Sigmoid colon (tissue), 4 donors: Measurements from ENCODE around the gene CPLX4.

ENCODE experiments used
- EP300 ChIP-seq, 4 donors: sonication (generic); formaldehyde crosslinking; IDR thresholded peaks; one replicate each; pipeline ENCODE4 v1.6.1; 2017; ENCODE audit warnings: antibody characterized with exemption in 4 of 4
- POLR2A ChIP-seq, 2 donors: fragments of 450-650 bp; IDR thresholded peaks; one replicate each; pipeline ENCODE4 v1.6.1; 2016; ENCODE audit warnings: antibody characterized with exemption in 2 of 2, mild to moderate bottlenecking in 2 of 2, moderate library complexity in 2 of 2
- POLR2AphosphoS5 ChIP-seq, 4 donors: sonication (generic); formaldehyde crosslinking; IDR thresholded peaks; one replicate each; pipeline ENCODE4 v1.6.1; 2017; ENCODE audit warnings: antibody characterized with exemption in 4 of 4
- TF ChIP-seq, protein P1 (sequence below), 4 experiments: fragments of 450-650 bp in 3 of 4; fragments of 200-600 bp in 1 of 4; IDR thresholded peaks; one replicate each; pipeline ENCODE4 v1.5.1; 2016 to 2019; ENCODE audit warnings: antibody characterized with exemption in 4 of 4, mild to moderate bottlenecking in 3 of 4, moderate library complexity in 2 of 4

DNA sequence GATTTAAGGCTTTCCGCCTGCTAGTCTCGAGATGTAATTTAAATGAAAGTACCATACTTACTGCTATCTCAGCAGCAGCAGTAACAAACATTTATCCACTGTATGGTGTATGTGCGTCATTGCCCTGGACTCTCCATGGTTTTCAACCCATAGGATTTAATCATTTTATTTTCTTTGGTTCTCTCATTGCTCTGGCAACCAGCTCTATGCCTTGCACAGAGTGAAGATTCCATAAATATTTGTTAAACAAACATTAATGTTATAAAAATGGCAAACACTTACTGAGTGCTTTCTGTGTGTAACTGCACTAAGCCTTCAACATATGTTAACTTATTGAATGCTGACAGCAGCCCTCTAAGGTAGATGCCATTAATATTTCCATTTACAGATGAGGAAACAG, 41.9 kb upstream of the CPLX4 start:
- TF ChIP-seq POLR2AphosphoS5 (IDR thresholded peaks at IDR 0.05) (no peak), POLR2A (IDR thresholded peaks at IDR 0.05) (no peak), EP300 (IDR thresholded peaks at IDR 0.05) (no peak)
- TF ChIP-seq, protein P1, sequence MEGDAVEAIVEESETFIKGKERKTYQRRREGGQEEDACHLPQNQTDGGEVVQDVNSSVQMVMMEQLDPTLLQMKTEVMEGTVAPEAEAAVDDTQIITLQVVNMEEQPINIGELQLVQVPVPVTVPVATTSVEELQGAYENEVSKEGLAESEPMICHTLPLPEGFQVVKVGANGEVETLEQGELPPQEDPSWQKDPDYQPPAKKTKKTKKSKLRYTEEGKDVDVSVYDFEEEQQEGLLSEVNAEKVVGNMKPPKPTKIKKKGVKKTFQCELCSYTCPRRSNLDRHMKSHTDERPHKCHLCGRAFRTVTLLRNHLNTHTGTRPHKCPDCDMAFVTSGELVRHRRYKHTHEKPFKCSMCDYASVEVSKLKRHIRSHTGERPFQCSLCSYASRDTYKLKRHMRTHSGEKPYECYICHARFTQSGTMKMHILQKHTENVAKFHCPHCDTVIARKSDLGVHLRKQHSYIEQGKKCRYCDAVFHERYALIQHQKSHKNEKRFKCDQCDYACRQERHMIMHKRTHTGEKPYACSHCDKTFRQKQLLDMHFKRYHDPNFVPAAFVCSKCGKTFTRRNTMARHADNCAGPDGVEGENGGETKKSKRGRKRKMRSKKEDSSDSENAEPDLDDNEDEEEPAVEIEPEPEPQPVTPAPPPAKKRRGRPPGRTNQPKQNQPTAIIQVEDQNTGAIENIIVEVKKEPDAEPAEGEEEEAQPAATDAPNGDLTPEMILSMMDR (IDR thresholded peaks at IDR 0.05): no peak
